GM18499 (cell line): ENCODE results near the gene BRMS1L.
A peak's percentile ranks its signal among the peaks of the same experiment; 100 is the strongest.
"Not testable (repeated sequence)": the region's sequence is repeated elsewhere in the genome, so short reads cannot be mapped to it uniquely, and the experiment has no call there.

ENCODE experiments used
- ATAC-seq: cut with Tn5 transposase; IDR thresholded peaks from one replicate; pipeline ENCODE4 v1.9.1; 2021; ENCODE audit warnings: moderate number of reproducible peaks; ENCODE audit not compliant: insufficient read depth, unreplicated experiment

Gene BRMS1L, protein sequence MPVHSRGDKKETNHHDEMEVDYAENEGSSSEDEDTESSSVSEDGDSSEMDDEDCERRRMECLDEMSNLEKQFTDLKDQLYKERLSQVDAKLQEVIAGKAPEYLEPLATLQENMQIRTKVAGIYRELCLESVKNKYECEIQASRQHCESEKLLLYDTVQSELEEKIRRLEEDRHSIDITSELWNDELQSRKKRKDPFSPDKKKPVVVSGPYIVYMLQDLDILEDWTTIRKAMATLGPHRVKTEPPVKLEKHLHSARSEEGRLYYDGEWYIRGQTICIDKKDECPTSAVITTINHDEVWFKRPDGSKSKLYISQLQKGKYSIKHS

DNA sequence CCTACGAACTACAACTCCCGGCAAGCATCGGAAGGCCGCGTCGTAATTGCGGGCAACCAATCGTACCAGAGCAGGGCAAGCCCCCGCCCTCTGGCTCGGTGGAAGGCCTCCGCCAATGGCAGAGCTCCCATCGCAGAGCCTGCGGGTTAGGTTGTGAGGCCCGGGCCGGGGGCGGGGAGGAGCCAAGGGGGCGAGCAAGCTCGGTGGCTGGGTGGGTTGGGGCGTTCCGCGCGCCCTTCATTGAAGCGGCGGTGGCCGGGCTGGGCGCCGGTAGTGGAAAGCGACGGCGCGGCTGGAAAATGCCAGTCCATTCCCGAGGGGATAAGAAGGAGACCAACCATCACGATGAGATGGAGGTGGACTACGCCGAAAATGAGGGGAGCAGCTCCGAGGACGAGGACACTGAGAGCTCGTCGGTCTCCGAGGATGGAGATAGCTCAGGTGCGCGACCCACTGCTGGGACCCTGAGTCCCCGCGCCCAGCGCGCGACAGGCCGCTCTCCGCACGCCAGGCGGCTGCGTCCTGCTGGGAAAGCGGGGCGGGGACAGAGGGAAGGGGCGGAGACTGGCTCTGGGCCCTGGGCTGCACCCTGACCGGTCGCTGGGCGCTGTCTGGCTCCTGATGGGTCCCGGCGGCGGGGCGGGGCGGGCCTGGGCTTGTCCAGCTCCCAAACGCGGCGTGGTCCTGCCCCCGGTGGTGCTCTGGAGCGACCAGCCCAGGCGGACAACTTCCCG is at the start of gene BRMS1L:
BRMS1L (plus strand) TSS at position 121 of the 734 bp plus-strand sequence; CDS start at position 300, 179 bp downstream.
- peak; percentile 97 for ATAC-seq

DNA sequence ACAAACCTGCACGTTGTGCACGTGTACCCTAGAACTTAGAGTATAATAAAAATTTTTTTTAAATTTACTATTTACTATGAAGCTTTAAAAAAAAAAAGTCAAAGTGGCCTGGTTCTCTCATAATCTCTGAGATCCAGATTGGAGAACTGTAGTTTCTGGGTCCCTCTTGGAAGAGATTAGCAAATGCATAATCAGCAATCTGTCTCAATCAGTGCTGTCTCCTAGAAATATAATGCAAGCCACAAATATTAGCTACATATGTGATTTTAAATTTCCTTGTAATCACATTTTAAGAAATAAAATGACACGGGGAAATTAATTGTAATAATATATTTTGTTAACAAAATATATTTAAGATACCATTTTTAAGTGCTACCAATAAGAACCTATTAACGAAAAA is 49.3 kb upstream of the BRMS1L start:
- ATAC-seq = no peak

DNA sequence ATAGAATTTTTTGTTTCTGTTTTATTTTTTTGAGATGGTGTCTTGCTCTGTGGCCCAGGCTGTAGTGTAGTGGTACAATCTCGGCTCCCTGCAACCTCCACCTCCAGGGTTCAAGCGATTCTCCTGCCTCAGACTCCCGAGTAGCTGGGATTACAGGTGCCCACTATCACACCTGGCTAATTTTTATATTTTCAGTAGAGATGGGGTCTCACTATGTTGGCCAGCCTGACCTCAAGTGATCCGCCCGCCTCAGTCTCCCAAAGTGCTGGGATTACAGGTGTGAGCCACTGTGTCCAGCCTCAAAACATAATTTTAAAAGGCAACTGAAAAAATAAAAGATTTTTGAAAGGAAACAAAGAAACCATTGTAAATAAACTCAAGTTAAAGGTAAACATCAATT is 48.6 kb upstream of the BRMS1L start:
- not testable (repeated sequence) for ATAC-seq

DNA sequence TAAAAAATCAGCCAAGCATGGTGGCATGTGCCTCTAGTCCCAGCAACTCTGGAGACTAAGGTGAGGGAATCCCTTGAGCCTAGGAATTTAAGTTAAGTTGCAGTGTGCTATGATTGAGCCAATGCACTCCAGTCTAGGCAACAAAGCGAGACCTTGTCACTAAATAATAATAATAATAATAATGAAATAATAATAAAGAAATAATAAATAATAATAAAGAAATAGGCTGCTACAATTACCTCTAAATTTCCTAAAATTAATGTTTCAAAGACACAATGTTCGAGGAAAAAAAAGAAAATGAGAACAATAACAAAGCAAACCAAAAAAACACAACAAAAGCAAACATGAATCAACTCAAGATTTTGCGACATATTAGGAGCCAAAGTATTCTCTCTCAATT is 46.8 kb upstream of the BRMS1L start:
- ATAC-seq = no peak

DNA sequence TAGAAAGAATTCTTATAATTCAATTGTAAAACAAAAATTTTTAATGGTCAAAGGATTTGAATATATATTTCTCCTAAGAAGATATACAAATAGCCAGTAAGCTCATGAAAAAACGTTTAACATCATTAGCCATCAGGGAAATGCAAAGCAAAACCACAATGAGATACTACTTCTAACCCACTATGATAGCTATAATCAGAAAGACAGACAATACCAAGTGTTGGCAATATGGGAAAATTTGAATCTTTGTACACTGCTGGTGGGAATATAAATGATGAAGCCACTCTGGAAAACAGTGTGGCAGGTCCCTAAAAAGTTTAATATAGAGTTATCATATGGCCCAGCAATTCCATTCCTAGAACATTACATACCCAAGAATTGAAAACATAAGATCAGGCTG is 42.4 kb upstream of the BRMS1L start:
- ATAC-seq = no peak

DNA sequence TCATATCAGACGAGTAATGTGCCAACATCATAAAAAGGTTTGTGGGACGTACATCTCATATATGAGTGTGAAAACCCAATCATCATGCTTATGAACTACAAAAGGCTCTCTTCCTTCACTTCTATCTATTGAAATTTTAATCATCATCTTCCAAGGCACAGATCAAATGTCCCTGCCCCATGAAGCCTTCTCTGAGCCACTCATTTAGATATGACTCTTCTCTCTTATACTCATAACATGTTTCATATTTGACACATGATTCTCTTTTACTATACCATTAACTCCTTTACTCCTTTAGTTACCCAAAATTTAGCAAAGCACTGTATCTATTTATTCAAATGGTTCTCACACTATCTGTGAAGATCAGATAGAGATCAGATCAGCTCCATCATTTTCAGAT is 39.3 kb upstream of the BRMS1L start:
- ATAC-seq = no peak

DNA sequence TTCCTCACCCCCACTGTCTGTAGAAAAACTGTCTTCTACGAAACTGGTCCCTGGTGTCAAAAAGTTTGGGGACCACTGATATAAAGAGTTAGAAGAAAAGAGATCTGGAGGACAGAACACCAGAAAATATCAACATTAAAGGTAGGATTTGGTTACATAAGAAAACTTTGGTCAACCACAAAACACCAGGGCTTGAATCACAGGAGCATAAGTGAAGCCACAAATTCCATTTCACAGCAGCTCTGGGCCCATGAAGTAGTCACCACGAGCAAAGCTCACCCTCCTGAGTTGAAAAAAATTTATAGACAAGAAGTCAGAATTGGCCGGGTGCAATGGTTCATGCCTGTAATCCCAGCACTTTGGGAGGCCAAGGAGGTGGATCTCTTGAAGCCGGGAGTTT is 36.5 kb upstream of the BRMS1L start:
- no peak for ATAC-seq

DNA sequence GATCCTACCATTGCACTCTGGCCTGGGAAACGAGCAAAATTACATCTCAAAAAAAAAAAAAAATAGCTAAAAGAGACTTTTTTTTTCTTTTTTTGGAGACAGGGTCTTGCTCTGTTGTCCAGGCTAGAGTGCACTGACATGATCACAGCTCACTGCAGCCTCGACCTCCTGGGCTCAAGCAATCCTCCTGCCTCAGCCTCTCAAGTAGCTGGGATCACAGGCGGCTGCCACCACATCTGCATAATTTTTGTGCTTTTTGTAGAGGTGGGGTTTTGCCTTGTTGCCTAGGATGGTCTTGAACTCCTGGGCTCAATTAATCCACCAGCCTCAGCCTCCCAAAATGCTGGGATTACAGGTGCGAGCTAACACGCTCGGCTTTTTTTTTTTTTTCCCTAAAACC is 28.3 kb upstream of the BRMS1L start:
- no peak for ATAC-seq

DNA sequence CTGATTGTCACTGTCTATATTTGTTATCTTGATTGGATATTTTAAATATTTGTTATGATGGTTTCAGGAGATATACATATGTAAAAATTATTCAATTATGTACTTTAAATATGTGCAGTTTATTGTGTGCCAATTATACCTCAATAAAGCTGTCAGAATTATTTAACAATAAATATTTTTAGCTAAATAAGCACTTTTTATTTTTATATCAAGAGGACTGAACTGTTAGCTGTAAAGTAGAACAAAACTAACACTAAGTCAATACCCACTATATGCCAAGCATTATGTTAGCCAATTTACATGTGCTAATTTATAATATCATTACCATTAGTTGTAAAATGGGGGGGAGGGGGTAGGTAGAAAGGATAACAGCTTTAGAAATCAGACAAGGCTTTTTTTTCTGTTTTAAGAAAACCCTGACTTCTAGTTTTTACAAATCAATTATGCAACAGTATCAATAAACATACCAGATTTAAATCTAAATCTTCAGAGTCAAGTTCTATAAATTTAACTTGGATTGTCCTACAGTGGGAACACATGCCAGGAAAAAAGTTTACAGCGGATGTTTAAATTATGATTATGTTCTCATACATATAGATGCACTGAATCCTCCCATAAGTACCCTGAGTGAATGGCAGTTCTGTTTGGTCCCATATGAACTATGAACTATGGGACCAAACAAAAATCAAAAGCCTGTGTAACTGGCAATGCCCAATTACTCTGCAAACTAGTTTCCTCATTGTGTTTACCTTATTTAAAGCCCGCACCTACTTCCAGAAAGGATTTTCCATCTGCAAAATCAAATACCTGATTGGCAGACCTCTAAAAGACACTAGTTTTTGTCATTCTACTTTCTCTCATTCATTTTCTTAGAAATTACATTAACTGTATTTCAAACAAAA is 19.9 kb upstream of the BRMS1L start:
- ATAC-seq = no peak

DNA sequence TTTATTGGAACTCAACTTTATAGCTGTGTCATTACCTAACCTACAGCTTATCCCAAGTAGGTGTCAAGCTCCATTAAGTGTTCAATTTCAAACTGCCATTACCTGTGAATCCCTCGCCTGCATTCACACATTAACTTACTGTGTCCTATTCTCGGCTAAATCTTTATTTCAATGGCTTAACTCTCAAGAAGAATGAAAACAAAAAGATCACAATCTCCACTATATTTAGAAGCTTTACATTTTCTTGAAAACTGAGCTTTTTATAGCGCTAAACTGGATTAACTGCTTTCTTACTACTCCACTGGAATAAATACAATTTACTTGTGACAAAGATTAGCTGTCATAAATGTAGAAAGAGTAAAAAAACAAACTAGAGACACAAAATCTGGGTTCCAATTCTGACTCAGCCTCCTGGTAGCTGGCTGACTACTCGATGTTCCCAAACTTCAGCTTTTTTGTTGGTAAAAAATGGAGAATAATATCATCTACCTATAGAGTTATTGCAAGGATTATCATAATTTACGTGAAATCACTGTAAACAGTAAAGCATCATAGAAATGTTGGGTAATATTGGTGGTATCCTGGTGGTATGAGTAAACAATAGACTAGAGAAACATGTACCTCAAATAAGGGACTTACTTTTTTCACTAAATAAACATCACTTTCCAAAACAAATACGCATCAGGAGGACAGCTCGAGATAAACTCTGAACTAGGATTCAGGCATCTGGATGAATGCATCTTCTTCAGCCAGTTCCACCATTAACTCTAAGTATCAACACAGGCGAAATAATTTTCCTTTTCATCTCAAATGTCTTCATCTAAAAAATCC is 18.8 kb upstream of the BRMS1L start:
- no peak for ATAC-seq

DNA sequence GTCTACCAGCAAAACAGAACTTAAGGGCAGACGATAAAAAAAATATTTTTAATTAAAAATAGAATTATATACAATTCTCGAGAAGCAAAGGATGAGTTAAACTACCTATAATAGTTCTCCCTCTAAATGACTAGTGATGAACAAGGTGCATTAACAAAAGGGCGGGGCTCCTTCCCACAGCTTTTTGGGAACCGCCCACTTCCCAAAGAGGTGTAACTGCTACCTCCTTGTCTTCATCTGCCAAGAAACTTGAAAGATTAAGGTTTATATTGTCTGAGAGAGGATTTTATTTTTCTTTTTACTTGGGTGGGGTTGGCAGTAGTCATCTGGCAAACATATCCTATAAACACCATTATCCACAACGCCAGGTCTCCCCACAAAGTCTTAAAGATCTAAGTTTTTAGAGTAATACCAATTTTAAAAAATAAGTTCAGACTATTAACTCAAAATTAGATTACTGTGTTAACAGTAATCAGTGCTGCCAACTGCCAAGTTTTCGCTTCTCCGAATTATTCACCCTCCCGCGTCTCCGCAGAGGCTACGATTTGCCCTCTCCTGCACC is 18.0 kb upstream of the BRMS1L start:
- no peak for ATAC-seq

DNA sequence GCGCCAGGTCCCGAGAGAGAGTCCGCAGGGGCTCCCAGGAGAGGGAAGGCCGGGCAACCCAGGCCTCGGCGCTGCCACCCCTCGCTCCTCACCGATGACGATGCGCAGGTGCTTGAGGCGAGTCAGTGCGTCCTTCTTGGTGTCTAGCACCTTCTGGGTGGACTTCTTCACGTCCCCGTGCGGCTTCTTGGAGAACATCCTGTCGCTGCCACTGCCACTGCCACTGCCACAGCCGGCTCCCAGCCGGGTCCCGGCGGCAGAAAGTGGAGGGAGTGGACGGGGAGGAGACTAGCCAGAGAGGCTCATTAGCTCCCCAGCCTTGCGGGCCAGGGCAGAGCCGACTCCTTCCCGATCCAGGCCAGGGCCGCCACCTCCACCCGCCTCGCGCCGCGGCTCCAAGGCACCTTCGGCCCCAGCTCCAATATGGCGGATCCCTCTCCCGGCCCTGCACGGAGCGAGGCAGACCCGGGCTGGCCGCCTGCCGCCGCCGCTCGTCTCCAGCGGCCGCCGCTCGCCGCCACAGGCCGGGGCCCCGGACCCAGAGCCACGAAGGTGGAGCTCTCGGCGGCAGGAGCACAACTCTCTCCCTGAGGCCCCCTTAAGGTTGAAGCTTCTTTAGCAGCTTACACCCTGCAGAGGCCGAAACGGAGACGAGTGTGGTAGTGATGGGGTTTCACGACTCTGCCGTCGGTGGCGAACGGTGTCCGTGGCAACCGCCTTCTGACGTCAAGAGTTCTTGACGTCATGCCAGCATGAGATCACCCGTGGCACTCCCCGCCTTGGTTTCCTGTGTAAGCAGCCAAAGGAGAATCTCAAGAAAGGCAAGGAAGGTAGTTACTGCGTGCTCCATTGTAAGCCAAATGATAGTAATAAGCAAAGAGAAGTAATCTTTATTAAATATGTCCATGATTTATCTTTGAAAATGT is 17.2 kb upstream of the BRMS1L start, which contains the start of gene RALGAPA1:
RALGAPA1 (minus strand) TSS at position 658 of the 926 bp plus-strand sequence; CDS start at position 198, 460 bp downstream.
- peak; percentile 92 for ATAC-seq

DNA sequence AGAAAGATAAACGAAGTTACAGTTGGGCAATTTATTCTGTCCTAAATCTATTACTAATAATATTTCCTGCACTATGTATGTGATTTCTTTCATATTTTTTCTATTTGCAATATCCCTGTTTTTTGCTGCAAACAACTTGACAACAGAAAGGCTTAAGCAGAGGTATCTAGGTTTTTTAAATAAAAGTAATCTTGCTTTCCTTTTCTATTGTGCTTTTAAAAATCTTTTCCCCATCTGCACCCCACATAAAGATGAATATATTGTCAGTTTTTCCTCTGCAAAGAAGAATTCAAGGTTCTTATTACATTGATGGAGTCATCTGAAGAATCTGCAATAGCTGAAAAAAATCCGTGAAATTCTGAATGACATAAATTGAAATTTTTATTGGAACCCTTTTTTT is 16.5 kb upstream of the BRMS1L start:
- ATAC-seq = no peak

DNA sequence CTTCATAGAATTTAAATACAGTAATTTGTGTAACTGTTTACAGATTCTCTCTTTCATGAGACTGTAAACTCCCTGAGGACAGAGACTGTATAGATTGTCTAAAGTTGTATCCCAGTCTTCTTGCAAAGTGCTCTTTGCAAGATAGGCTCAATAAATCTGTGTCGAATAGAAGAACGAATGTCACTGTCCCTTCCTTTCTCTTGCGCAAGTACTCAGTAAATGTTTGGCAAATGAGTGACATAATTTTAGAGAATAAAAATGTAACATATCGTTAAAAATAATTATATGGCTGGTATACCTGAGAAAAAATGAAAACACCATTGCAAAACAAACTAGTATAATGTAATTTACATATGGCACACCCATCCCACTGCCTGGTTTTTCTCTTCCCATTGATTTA is 15.2 kb upstream of the BRMS1L start:
- no peak for ATAC-seq

DNA sequence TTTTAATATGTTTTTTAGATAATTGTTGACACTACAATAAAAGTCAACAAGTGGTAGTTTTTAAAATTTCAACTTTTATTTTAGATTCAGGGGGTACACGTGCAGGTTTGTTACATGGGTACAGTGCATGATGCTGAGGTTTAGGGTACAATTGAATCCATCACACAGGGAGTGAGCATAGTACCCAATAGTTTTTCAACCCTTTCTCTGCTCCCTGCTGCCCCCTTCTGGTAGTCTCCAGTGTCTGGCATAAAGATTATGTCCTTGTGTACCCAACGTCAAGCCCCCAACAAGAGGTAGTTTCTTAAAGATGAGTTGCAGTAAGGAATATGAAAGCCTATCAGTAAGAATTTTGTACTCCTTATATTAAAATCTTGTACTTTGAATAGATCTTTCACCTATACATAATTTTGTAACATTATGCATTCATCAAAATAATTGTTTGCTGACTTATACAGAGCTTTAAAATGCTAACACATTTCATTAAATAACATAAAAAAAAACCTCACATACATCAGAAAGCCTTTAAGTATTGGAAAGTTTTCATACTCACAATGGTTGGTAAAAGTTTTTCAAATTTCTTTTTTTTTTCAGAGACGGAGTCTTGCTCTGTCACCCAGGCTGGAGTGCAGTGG is 11.7 kb upstream of the BRMS1L start:
- peak; percentile 51 for ATAC-seq

DNA sequence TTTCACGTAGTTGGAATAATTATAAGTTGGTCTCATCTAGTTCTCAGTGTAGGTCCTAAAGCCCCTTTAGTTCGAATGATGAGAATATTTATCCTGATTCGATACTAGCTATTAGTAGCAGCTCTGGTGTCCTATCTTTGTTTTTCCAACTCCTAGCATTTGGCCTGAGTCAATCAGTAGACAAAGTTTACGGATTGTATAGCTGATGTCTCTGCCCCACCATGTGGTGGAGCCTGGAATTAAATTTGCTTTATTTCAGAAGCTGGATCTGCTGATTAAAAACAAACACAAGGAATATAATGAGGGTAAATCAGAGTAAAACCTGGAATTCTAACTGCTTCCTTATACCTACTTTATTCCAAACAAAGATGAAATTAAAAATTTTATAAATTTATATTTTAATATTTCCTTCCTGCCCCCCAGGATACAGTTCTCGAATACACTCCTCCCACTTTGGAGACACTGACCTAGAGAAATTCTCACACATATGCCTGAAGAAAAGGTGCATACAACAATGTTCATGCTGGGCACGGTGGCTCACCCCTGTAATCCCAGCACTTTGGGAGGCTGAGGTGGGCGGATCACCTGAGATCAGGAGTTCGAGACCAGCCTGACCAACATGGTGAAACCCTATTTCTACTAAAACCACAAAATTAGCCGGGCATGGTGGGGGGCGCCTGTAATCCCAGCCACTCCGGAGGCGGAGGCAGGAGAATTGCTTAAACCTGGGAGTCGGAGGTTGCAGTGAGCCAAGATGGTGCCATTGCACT is 7.6 kb upstream of the BRMS1L start:
- no peak for ATAC-seq
